Cardiac muscle cell (in vitro differentiated cells and primary cell): ENCODE data around the gene SIGLEC11. TPM values are rescaled to one million over a fixed set of nuclear protein-coding genes. Genes with fewer than 3 reads are reported as not detected.
"Not testable (repeated sequence)": the region's sequence is repeated elsewhere in the genome, so short reads cannot be mapped to it uniquely, and the experiment has no call there.

Experiments
- DNase-seq, 2 donors: peaks; one replicate each; pipeline versions ENCODE4 v3.0.0 to v3.0.0-alpha.2; 2010 to 2017; ENCODE audit warnings: low read depth in 1 of 2, low spot score in 1 of 2
- H3K27ac ChIP-seq: fragments of 200-600 bp; sonication (generic); 2 replicates; pipeline ENCODE4 v1.5.1; 2016
- H3K27me3 ChIP-seq: fragments of 200-600 bp; sonication (generic); 2 replicates; pipeline ENCODE4 v1.6.0; 2016; ENCODE audit warnings: control low read depth
- H3K36me3 ChIP-seq: fragments of 200-600 bp; sonication (generic); 2 replicates; pipeline ENCODE4 v1.5.1; 2016; ENCODE audit warnings: control low read depth
- H3K4me1 ChIP-seq: fragments of 200-600 bp; sonication (generic); 2 replicates; pipeline ENCODE4 v1.8.1; 2017; ENCODE audit warnings: low read depth, mild to moderate bottlenecking, mixed run types
- H3K4me3 ChIP-seq: fragments of 200-600 bp; sonication (generic); 2 replicates; pipeline ENCODE4 v1.5.1; 2016; ENCODE audit warnings: mild to moderate bottlenecking
- H3K9me3 ChIP-seq: fragments of 200-600 bp; sonication (generic); 2 replicates; pipeline ENCODE4 v1.5.1; 2017; ENCODE audit warnings: low read depth, mild to moderate bottlenecking, control low read depth
- CTCF ChIP-seq: IDR thresholded peaks from 2 replicates; pipeline ENCODE4 v1.5.1; 2012; ENCODE audit warnings: low read depth, mild to moderate bottlenecking, low read length
- polyA plus RNA-seq: library from polyadenylated mRNA; unstranded; fragments of >200 nt; fragmentation: Nextera tagmentation; extraction: Ambion mirVana; gene quantifications from 2 replicates; pipeline ENCODE4 v1.2.1, GENCODE V29; 2016
- total RNA-seq: library from RNA; depleted of rRNA; stranded (reverse); fragments of >200 nt; gene quantifications from 2 replicates; pipeline ENCODE4 v1.2.3, GENCODE V29; 2016

SIGLEC11 gene
- total and polyA plus RNA-seq, 2 experiments from 2014 or later = 0.03 to 0.13 TPM

- H3K4me3 ChIP-seq = no peak overlapping the region
- no peaks in the 10 kb centered on the region for H3K9me3 ChIP-seq
- no peak for DNase-seq
- TF ChIP-seq CTCF = no peak
- H3K4me1 ChIP-seq = peaks cover 3% of the 10 kb centered on the region
- no peaks in the 10 kb centered on the region for H3K36me3 ChIP-seq
- H3K27ac ChIP-seq = no peak overlapping the region
- H3K27me3 ChIP-seq = no peaks in the 10 kb centered on the region
These were observed 14.1 kb upstream of the SIGLEC11 start for GRCh38 chr19:49975051-49975450.

- Histone ChIP-seq H3K36me3 (no peaks in the 10 kb centered on the region), H3K4me1 (peaks cover 3% of the 10 kb centered on the region), H3K27ac (no peak overlapping the region), H3K27me3 (no peaks in the 10 kb centered on the region), H3K4me3 (no peak overlapping the region), H3K9me3 (no peaks in the 10 kb centered on the region)
- TF ChIP-seq CTCF = no peak
- DNase-seq = no peak
These were observed 13.0 kb upstream of the SIGLEC11 start for GRCh38 chr19:49973987-49974386.

- peaks cover 3% of the 10 kb centered on the region for H3K4me1 ChIP-seq
- no peak overlapping the region for H3K4me3 ChIP-seq
- H3K36me3 ChIP-seq = no peaks in the 10 kb centered on the region
- no peaks in the 10 kb centered on the region for H3K27me3 ChIP-seq
- TF ChIP-seq CTCF = no peak
- H3K27ac ChIP-seq = no peak overlapping the region
- no peaks in the 10 kb centered on the region for H3K9me3 ChIP-seq
- no peak for DNase-seq
These were observed 11.9 kb upstream of the SIGLEC11 start for GRCh38 chr19:49972841-49973240.

GRCh38 chr19:49971991-49972411, 11.0 kb upstream of the SIGLEC11 start:
- Histone ChIP-seq H3K9me3 (no peaks in the 10 kb centered on the region), H3K4me1 (peaks cover 3% of the 10 kb centered on the region), H3K27me3 (no peaks in the 10 kb centered on the region), H3K4me3 (no peak overlapping the region), H3K27ac (no peak overlapping the region), H3K36me3 (no peaks in the 10 kb centered on the region)
- DNase-seq = peak in 1 of 2 donors; percentile 7
- no peak for TF ChIP-seq CTCF

- not testable (repeated sequence) for DNase-seq, H3K4me3 ChIP-seq, H3K27ac ChIP-seq, H3K4me1 ChIP-seq, H3K9me3 ChIP-seq, H3K27me3 ChIP-seq, H3K36me3 ChIP-seq
These were observed 8.4 kb upstream of the SIGLEC11 start for GRCh38 chr19:49969355-49969754.

- DNase-seq = no peak
- no peak for TF ChIP-seq CTCF
- no peaks in the 10 kb centered on the region for H3K27me3 ChIP-seq
- H3K4me3 ChIP-seq = no peak overlapping the region
- H3K27ac ChIP-seq = no peak overlapping the region
- no peaks in the 10 kb centered on the region for H3K9me3 ChIP-seq
- no peaks in the 10 kb centered on the region for H3K36me3 ChIP-seq
- H3K4me1 ChIP-seq = peaks cover 3% of the 10 kb centered on the region
These were observed 7.4 kb upstream of the SIGLEC11 start for GRCh38 chr19:49968279-49968922.

- H3K36me3 ChIP-seq, DNase-seq, H3K9me3 ChIP-seq, H3K4me1 ChIP-seq, H3K4me3 ChIP-seq, H3K27me3 ChIP-seq, H3K27ac ChIP-seq: not testable (repeated sequence)
These were observed 1.1 kb downstream of the SIGLEC11 start for GRCh38 chr19:49959892-49960291.

GRCh38 chr19:49958596-49958995, 2.4 kb downstream of the SIGLEC11 start:
- H3K4me3 ChIP-seq, H3K36me3 ChIP-seq, DNase-seq, H3K9me3 ChIP-seq, H3K27me3 ChIP-seq, H3K27ac ChIP-seq: not testable (repeated sequence)
- peaks cover 10% of the 10 kb centered on the region for H3K4me1 ChIP-seq

- H3K4me1 ChIP-seq = peaks cover 11% of the 10 kb centered on the region
- not testable (repeated sequence) for H3K27me3 ChIP-seq, H3K4me3 ChIP-seq, H3K36me3 ChIP-seq, H3K9me3 ChIP-seq, H3K27ac ChIP-seq, DNase-seq
These were observed 2.8 kb downstream of the SIGLEC11 start for GRCh38 chr19:49958144-49958543.
